ENCODE measurements around the gene F11R. TPM values are rescaled to one million over a fixed set of nuclear protein-coding genes. Genes with fewer than 3 reads are reported as not detected.

The F11R gene
- total and polyA plus RNA-seq, 2 of the 13 experiments (the other 11 are each of a cell fraction or from before 2014, with no cell fraction given): 95.8 to 105 TPM

DNA sequence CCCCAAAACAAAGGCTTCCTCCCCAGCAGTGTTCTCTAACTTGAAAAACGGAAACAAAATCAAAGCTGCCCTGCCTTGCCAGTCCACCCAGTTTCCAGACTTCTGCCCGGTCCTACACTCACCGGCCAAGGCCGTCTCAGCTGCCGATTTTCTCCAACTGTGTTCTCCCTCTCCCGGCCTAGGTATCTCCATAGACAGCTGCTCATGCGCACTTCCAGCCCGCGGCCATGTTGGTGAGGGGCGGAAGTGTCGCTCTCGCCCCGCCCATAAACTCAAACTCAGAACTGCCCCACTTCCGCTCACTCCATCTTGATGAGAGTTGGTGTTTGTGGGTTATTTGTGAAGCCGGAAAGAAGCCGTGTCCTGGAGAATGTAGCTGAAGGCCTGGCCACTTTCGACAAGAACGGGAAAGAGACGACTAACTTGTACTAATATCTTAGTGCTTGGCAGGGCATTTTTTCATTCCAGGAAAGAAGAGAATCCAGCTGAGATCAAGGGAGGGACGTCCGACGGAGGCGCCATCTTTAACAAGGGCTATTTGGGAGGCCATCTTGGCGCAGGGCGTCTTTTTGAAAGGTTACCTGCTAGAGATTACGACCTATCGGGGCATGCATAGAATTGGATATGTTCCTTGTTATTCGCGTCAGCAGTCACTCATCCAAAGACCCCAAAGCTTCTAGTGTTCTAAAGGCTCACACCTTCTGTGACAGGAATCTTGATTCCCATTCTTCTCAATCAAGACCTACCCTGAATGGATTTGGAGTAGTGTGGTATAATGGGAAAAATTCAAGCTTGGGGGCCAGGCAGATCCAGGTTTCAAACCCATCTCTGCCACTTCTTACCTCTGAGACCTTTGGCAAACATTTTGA, 25.0 kb upstream of the F11R start, which contains the start of gene USF1 (continued):
- TF ChIP-seq FOXO1 (CRISPR knock-in tag; IDR thresholded peaks at IDR 0.05): no peak; the same call in 1 of the 2 replicates
- no peak for TF ChIP-seq ZNF720 (CRISPR knock-in tag; IDR thresholded peaks at IDR 0.05)
- TF ChIP-seq, protein P1, sequence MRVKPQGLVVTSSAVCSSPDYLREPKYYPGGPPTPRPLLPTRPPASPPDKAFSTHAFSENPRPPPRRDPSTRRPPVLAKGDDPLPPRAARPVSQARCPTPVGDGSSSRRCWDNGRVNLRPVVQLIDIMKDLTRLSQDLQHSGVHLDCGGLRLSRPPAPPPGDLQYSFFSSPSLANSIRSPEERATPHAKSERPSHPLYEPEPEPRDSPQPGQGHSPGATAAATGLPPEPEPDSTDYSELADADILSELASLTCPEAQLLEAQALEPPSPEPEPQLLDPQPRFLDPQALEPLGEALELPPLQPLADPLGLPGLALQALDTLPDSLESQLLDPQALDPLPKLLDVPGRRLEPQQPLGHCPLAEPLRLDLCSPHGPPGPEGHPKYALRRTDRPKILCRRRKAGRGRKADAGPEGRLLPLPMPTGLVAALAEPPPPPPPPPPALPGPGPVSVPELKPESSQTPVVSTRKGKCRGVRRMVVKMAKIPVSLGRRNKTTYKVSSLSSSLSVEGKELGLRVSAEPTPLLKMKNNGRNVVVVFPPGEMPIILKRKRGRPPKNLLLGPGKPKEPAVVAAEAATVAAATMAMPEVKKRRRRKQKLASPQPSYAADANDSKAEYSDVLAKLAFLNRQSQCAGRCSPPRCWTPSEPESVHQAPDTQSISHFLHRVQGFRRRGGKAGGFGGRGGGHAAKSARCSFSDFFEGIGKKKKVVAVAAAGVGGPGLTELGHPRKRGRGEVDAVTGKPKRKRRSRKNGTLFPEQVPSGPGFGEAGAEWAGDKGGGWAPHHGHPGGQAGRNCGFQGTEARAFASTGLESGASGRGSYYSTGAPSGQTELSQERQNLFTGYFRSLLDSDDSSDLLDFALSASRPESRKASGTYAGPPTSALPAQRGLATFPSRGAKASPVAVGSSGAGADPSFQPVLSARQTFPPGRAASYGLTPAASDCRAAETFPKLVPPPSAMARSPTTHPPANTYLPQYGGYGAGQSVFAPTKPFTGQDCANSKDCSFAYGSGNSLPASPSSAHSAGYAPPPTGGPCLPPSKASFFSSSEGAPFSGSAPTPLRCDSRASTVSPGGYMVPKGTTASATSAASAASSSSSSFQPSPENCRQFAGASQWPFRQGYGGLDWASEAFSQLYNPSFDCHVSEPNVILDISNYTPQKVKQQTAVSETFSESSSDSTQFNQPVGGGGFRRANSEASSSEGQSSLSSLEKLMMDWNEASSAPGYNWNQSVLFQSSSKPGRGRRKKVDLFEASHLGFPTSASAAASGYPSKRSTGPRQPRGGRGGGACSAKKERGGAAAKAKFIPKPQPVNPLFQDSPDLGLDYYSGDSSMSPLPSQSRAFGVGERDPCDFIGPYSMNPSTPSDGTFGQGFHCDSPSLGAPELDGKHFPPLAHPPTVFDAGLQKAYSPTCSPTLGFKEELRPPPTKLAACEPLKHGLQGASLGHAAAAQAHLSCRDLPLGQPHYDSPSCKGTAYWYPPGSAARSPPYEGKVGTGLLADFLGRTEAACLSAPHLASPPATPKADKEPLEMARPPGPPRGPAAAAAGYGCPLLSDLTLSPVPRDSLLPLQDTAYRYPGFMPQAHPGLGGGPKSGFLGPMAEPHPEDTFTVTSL (CRISPR knock-in tag; IDR thresholded peaks at IDR 0.05; ENCODE audit: borderline replicate concordance): no peak
- TF ChIP-seq TEAD2 (CRISPR knock-in tag; IDR thresholded peaks at IDR 0.05): no peak
- TF ChIP-seq ZNF75D (CRISPR knock-in tag; IDR thresholded peaks at IDR 0.05; ENCODE audit: borderline replicate concordance): no peak
- TF ChIP-seq, protein P2, sequence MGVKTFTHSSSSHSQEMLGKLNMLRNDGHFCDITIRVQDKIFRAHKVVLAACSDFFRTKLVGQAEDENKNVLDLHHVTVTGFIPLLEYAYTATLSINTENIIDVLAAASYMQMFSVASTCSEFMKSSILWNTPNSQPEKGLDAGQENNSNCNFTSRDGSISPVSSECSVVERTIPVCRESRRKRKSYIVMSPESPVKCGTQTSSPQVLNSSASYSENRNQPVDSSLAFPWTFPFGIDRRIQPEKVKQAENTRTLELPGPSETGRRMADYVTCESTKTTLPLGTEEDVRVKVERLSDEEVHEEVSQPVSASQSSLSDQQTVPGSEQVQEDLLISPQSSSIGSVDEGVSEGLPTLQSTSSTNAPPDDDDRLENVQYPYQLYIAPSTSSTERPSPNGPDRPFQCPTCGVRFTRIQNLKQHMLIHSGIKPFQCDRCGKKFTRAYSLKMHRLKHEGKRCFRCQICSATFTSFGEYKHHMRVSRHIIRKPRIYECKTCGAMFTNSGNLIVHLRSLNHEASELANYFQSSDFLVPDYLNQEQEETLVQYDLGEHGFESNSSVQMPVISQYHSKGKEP (CRISPR knock-in tag; IDR thresholded peaks at IDR 0.05): no peak
- TF ChIP-seq, protein P3, sequence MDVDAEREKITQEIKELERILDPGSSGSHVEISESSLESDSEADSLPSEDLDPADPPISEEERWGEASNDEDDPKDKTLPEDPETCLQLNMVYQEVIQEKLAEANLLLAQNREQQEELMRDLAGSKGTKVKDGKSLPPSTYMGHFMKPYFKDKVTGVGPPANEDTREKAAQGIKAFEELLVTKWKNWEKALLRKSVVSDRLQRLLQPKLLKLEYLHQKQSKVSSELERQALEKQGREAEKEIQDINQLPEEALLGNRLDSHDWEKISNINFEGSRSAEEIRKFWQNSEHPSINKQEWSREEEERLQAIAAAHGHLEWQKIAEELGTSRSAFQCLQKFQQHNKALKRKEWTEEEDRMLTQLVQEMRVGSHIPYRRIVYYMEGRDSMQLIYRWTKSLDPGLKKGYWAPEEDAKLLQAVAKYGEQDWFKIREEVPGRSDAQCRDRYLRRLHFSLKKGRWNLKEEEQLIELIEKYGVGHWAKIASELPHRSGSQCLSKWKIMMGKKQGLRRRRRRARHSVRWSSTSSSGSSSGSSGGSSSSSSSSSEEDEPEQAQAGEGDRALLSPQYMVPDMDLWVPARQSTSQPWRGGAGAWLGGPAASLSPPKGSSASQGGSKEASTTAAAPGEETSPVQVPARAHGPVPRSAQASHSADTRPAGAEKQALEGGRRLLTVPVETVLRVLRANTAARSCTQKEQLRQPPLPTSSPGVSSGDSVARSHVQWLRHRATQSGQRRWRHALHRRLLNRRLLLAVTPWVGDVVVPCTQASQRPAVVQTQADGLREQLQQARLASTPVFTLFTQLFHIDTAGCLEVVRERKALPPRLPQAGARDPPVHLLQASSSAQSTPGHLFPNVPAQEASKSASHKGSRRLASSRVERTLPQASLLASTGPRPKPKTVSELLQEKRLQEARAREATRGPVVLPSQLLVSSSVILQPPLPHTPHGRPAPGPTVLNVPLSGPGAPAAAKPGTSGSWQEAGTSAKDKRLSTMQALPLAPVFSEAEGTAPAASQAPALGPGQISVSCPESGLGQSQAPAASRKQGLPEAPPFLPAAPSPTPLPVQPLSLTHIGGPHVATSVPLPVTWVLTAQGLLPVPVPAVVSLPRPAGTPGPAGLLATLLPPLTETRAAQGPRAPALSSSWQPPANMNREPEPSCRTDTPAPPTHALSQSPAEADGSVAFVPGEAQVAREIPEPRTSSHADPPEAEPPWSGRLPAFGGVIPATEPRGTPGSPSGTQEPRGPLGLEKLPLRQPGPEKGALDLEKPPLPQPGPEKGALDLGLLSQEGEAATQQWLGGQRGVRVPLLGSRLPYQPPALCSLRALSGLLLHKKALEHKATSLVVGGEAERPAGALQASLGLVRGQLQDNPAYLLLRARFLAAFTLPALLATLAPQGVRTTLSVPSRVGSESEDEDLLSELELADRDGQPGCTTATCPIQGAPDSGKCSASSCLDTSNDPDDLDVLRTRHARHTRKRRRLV (CRISPR knock-in tag; IDR thresholded peaks at IDR 0.05): peak; percentile 87
- no peak for TF ChIP-seq MAFG (CRISPR knock-in tag; IDR thresholded peaks at IDR 0.05)
- TF ChIP-seq, protein P4, sequence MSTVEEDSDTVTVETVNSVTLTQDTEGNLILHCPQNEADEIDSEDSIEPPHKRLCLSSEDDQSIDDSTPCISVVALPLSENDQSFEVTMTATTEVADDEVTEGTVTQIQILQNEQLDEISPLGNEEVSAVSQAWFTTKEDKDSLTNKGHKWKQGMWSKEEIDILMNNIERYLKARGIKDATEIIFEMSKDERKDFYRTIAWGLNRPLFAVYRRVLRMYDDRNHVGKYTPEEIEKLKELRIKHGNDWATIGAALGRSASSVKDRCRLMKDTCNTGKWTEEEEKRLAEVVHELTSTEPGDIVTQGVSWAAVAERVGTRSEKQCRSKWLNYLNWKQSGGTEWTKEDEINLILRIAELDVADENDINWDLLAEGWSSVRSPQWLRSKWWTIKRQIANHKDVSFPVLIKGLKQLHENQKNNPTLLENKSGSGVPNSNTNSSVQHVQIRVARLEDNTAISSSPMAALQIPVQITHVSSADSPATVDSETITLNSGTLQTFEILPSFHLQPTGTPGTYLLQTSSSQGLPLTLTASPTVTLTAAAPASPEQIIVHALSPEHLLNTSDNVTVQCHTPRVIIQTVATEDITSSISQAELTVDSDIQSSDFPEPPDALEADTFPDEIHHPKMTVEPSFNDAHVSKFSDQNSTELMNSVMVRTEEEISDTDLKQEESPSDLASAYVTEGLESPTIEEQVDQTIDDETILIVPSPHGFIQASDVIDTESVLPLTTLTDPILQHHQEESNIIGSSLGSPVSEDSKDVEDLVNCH (CRISPR knock-in tag; IDR thresholded peaks at IDR 0.05): 0 out of 2 replicates have a peak, but pooled peaks have one; percentile 34
- TF ChIP-seq CAMTA2 (CRISPR knock-in tag; IDR thresholded peaks at IDR 0.05; ENCODE audit: borderline replicate concordance): no peak
- no peak for TF ChIP-seq STAT5B (CRISPR knock-in tag; IDR thresholded peaks at IDR 0.05)
- 0 out of 2 replicates have a peak, but pooled peaks have one; percentile 63 for TF ChIP-seq CCDC6 (CRISPR knock-in tag; IDR thresholded peaks at IDR 0.05)
- no peak for TF ChIP-seq PPARG (CRISPR knock-in tag; conservative IDR thresholded peaks at IDR 0.05)

Data from HepG2 (cell line).